Mesenchymal stem cell (in vitro differentiated cells and primary cell): ENCODE data around the gene PLA2G2C.
A peak's percentile ranks its signal among the peaks of the same experiment; 100 is the strongest.

Source experiments
- DNase-seq: peaks from one replicate; pipeline ENCODE4 v3.0.0-alpha.2; 2013
- H2AFZ ChIP-seq: one replicate; pipeline ENCODE4 v1.6.1; 2013; ENCODE audit warnings: low read depth, mild to moderate bottlenecking, control low read depth, inconsistent platforms, low read length, moderate library complexity
- H2AK5ac ChIP-seq: 2 replicates; pipeline ENCODE4 v1.6.1; 2013; ENCODE audit warnings: low read length, moderate library complexity, mild to moderate bottlenecking, inconsistent platforms; ENCODE audit not compliant: severe bottlenecking
- H2BK120ac ChIP-seq: one replicate; pipeline ENCODE4 v1.6.1; 2013; ENCODE audit warnings: low read depth, mild to moderate bottlenecking, inconsistent platforms, low read length, moderate library complexity
- H2BK12ac ChIP-seq, 2 experiments: one replicate each; pipeline ENCODE4 v1.6.1; 2013; ENCODE audit warnings: inconsistent platforms in 2 of 2, low read length in 2 of 2, mild to moderate bottlenecking in 2 of 2, moderate library complexity in 2 of 2, control low read depth in 1 of 2
- H2BK15ac ChIP-seq: one replicate; pipeline ENCODE4 v1.6.1; 2013; ENCODE audit warnings: mild to moderate bottlenecking, low read depth, inconsistent platforms; ENCODE audit not compliant: poor library complexity, severe bottlenecking
- H2BK5ac ChIP-seq: 2 replicates; pipeline ENCODE4 v1.6.1; 2013; ENCODE audit warnings: low read depth, mild to moderate bottlenecking, low read length, control low read depth, inconsistent platforms; ENCODE audit not compliant: poor library complexity, severe bottlenecking
- H3K14ac ChIP-seq, 2 experiments: one replicate each; pipeline ENCODE4 v1.6.1; 2013; ENCODE audit warnings: inconsistent platforms in 2 of 2, low read length in 2 of 2, control low read depth in 1 of 2, mild to moderate bottlenecking in 1 of 2, moderate library complexity in 1 of 2
- H3K18ac ChIP-seq, 2 experiments: one replicate each; pipeline ENCODE4 v1.6.1; 2013; ENCODE audit warnings: inconsistent platforms in 2 of 2, low read length in 2 of 2, control low read depth in 1 of 2, low read depth in 1 of 2, mild to moderate bottlenecking in 1 of 2
- H3K23ac ChIP-seq, 2 experiments: one replicate each; pipeline ENCODE4 v1.6.1; 2013; ENCODE audit warnings: inconsistent platforms in 2 of 2, low read length in 2 of 2, mild to moderate bottlenecking in 2 of 2, moderate library complexity in 2 of 2, control low read depth in 1 of 2
- H3K27ac ChIP-seq: 2 replicates; pipeline ENCODE4 v1.5.1; 2013; ENCODE audit warnings: mild to moderate bottlenecking, moderate library complexity, low read length, control low read depth, inconsistent platforms; ENCODE audit not compliant: poor library complexity, severe bottlenecking
- H3K27me3 ChIP-seq, 2 experiments: 2 replicates each; pipeline versions ENCODE4 v1.6.1 to v1.7.0; 2013; ENCODE audit warnings: low read length in 2 of 2, mild to moderate bottlenecking in 2 of 2, moderate library complexity in 2 of 2, control low read depth in 1 of 2, inconsistent platforms in 1 of 2; ENCODE audit not compliant: control insufficient read depth in 1 of 2, insufficient read depth in 1 of 2
- H3K36me3 ChIP-seq, 2 experiments: 2 replicates each; pipeline versions ENCODE4 v1.6.1 to v1.7.0; 2013; ENCODE audit warnings: low read length in 2 of 2, control low read depth in 1 of 2, inconsistent platforms in 1 of 2, low read depth in 1 of 2, mild to moderate bottlenecking in 1 of 2; ENCODE audit not compliant: insufficient read depth in 2 of 2, control insufficient read depth in 1 of 2
- H3K4ac ChIP-seq, 2 experiments: one replicate each; pipeline ENCODE4 v1.6.1; 2013; ENCODE audit warnings: inconsistent platforms in 2 of 2, low read length in 2 of 2, mild to moderate bottlenecking in 2 of 2, moderate library complexity in 2 of 2, control low read depth in 1 of 2, low read depth in 1 of 2
- H3K4me1 ChIP-seq: 2 replicates; pipeline ENCODE4 v1.6.1; 2013; ENCODE audit warnings: low read depth, low read length, control low read depth; ENCODE audit not compliant: control insufficient read depth, insufficient read depth
- H3K4me2 ChIP-seq: 2 replicates; pipeline ENCODE4 v1.6.1; 2013; ENCODE audit warnings: low read length, mild to moderate bottlenecking, inconsistent platforms; ENCODE audit not compliant: poor library complexity, severe bottlenecking
- H3K4me3 ChIP-seq, 2 experiments: 2 replicates each; pipeline versions ENCODE4 v1.5.1 to v1.7.0; 2013; ENCODE audit warnings: low read length in 2 of 2, mild to moderate bottlenecking in 2 of 2, control low read depth in 1 of 2, low read depth in 1 of 2; ENCODE audit not compliant: insufficient read depth in 1 of 2
- H3K79me1 ChIP-seq: replicated peaks from 2 replicates; pipeline ENCODE4 v1.6.1; 2013; ENCODE audit warnings: mild to moderate bottlenecking, control low read depth, low read length, inconsistent platforms; ENCODE audit not compliant: poor library complexity, severe bottlenecking
- H3K9ac ChIP-seq: 2 replicates; pipeline ENCODE4 v1.7.0; 2013; ENCODE audit warnings: mild to moderate bottlenecking, low read length, moderate library complexity
- H3K9me3 ChIP-seq: 2 replicates; pipeline ENCODE4 v1.7.0; 2013; ENCODE audit warnings: mild to moderate bottlenecking, low read length; ENCODE audit not compliant: control insufficient read depth
- H4K8ac ChIP-seq: one replicate; pipeline ENCODE4 v1.6.1; 2013; ENCODE audit warnings: inconsistent platforms, mild to moderate bottlenecking, low read length, moderate library complexity
- H4K91ac ChIP-seq: one replicate; pipeline ENCODE4 v1.6.1; 2013; ENCODE audit warnings: mild to moderate bottlenecking, low read length, inconsistent platforms
- WGBS: methylation state at CpG from one replicate; pipeline ENCODE4 v1.1.7; 2013; ENCODE audit warnings: mixed read lengths; 5-methylcytosine and 5-hydroxymethylcytosine counted together

Gene PLA2G2C

GRCh38 chr1:20160034-20160433 lies 26.3 kb downstream of the PLA2G2C start:
- WGBS: 83% methylated on average over 1 of the region's 1 CpG
- Histone ChIP-seq H2BK120ac (no peak overlapping the region), H3K79me1 (no peaks in the 10 kb centered on the region), H2BK12ac (no peak overlapping the region), H4K8ac (no peak overlapping the region), H2BK5ac (no peak overlapping the region), H3K4me1 (no peaks in the 10 kb centered on the region), H3K27ac (no peak overlapping the region), H3K27me3 (peaks cover 2 to 15% of the 10 kb centered on the region in 2 experiments), H3K36me3 (no peaks in the 10 kb centered on the region), H3K4me3 (no peak overlapping the region), H3K4me2 (no peak overlapping the region), H3K9ac (no peak overlapping the region), H2BK15ac (no peak overlapping the region), H2AK5ac (no peak overlapping the region), H3K4ac (no peak overlapping the region), H4K91ac (no peak overlapping the region), H3K14ac (no peak overlapping the region), H2AFZ (no peak overlapping the region), H3K9me3 (peaks cover 42% of the 10 kb centered on the region), H3K18ac (no peak overlapping the region), H3K23ac (no peak overlapping the region)
- DNase-seq: peak; percentile 3

- DNase-seq: no peak
- Histone ChIP-seq H3K4me1 (no peaks in the 10 kb centered on the region), H3K9ac (no peak overlapping the region)
These were observed 27.8 kb downstream of the PLA2G2C start for GRCh38 chr1:20158358-20159070.

GRCh38 chr1:20154301-20154831 lies 32.0 kb downstream of the PLA2G2C start:
- peak; percentile 4 for DNase-seq
- H3K36me3 ChIP-seq: no peaks in the 10 kb centered on the region
- H3K4me2 ChIP-seq: no peak overlapping the region
- H2BK5ac ChIP-seq: no peak overlapping the region
- H3K9me3 ChIP-seq: peaks cover 16% of the 10 kb centered on the region
- no peaks in the 10 kb centered on the region for H3K27me3 ChIP-seq
- H3K18ac ChIP-seq: no peak overlapping the region
- no peak overlapping the region for H4K91ac ChIP-seq
- no peak overlapping the region for H3K27ac ChIP-seq
- peak overlapping the region in 1 of 2 experiments; percentile 46 for H3K4me3 ChIP-seq
- H2AK5ac ChIP-seq: no peak overlapping the region
- H2BK12ac ChIP-seq: no peak overlapping the region
- H3K4me1 ChIP-seq: peaks cover 6% of the 10 kb centered on the region
- H3K14ac ChIP-seq: no peak overlapping the region
- H3K4ac ChIP-seq: no peak overlapping the region
- WGBS: 93% methylated on average over 18 of the region's 18 CpGs
- no peak overlapping the region for H4K8ac ChIP-seq
- H2BK15ac ChIP-seq: no peak overlapping the region
- H2BK120ac ChIP-seq: no peak overlapping the region
- peak overlapping the region; percentile 88 for H3K9ac ChIP-seq
- H3K79me1 ChIP-seq: no peaks in the 10 kb centered on the region
- H3K23ac ChIP-seq: no peak overlapping the region
- H2AFZ ChIP-seq: no peak overlapping the region

More at GRCh38 chr1:20158358-20159070, 27.8 kb downstream of the PLA2G2C start:
- Histone ChIP-seq H2AFZ (no peak overlapping the region), H3K14ac (no peak overlapping the region), H2BK120ac (no peak overlapping the region), H2BK5ac (no peak overlapping the region), H2BK15ac (no peak overlapping the region), H3K27me3 (peaks cover 0 to 4% of the 10 kb centered on the region in 2 experiments), H2BK12ac (no peak overlapping the region), H3K18ac (no peak overlapping the region), H3K9me3 (peaks cover 42% of the 10 kb centered on the region), H3K36me3 (no peaks in the 10 kb centered on the region), H3K4me3 (no peak overlapping the region), H3K79me1 (no peaks in the 10 kb centered on the region), H3K23ac (no peak overlapping the region), H3K4ac (no peak overlapping the region), H4K8ac (no peak overlapping the region), H2AK5ac (no peak overlapping the region), H3K27ac (no peak overlapping the region), H4K91ac (no peak overlapping the region), H3K4me2 (no peak overlapping the region)
- WGBS: 85% methylated on average over 6 of the region's 7 CpGs

- peaks cover 4% of the 10 kb centered on the region for H3K9me3 ChIP-seq
- H2BK15ac ChIP-seq: no peak overlapping the region
- H2BK120ac ChIP-seq: no peak overlapping the region
- peak overlapping the region; percentile 64 for H4K91ac ChIP-seq
- H3K9ac ChIP-seq: peak overlapping the region; percentile 88
- no peaks in the 10 kb centered on the region for H3K79me1 ChIP-seq
- no peaks in the 10 kb centered on the region for H3K36me3 ChIP-seq
- H3K4ac ChIP-seq: no peak overlapping the region
- no peak for DNase-seq
- no peak overlapping the region for H2BK5ac ChIP-seq
- H3K18ac ChIP-seq: no peak overlapping the region
- H4K8ac ChIP-seq: no peak overlapping the region
- H3K4me3 ChIP-seq: no peak overlapping the region
- WGBS: 63% methylated on average over 6 of the region's 6 CpGs
- H3K23ac ChIP-seq: no peak overlapping the region
- H3K4me1 ChIP-seq: peaks cover 6% of the 10 kb centered on the region
- no peaks in the 10 kb centered on the region for H3K27me3 ChIP-seq
- no peak overlapping the region for H2AK5ac ChIP-seq
- no peak overlapping the region for H3K14ac ChIP-seq
- H3K4me2 ChIP-seq: no peak overlapping the region
- no peak overlapping the region for H2AFZ ChIP-seq
- no peak overlapping the region for H2BK12ac ChIP-seq
- no peak overlapping the region for H3K27ac ChIP-seq
These were observed 33.3 kb downstream of the PLA2G2C start for GRCh38 chr1:20153000-20153418.
